GM12878 (cell line): ENCODE data around the gene INPP4B. TPM values are rescaled to one million over a fixed set of nuclear protein-coding genes. Genes with fewer than 3 reads are reported as not detected.
A peak's percentile ranks its signal among the peaks of the same experiment; 100 is the strongest.

ENCODE experiments used
- ATAC-seq: fragments of 200-7000 bp; cut with Tn5 transposase; 3 replicates; pipeline ENCODE4 v1.9.1; 2020; ENCODE audit warnings: mild to moderate bottlenecking, moderate library complexity
- BruUV-seq: library from RNA; stranded (reverse); fragments of 400-500 nt; replicated peaks from 2 replicates; lab custom pipeline; 2021; lab: Mats Ljungman, UMichigan
- CTCF ChIA-PET: fragments of 300-600 bp; sonication (Branson Sonifier 250); formaldehyde crosslinking; extraction: SDS; loops from one replicate; lab custom pipeline; 2021; ENCODE audit warnings: inconsistent platforms; lab: Yijun Ruan, JAX
- POLR2A ChIA-PET: fragments of 350-600 bp; formaldehyde crosslinking; extraction: SDS; loops from one replicate; lab custom pipeline; 2021; ENCODE audit warnings: inconsistent platforms; lab: Charles Lee
- RAD21 ChIA-PET: fragments of 300-600 bp; sonication (Branson Sonifier 250); formaldehyde crosslinking; loops from one replicate; lab custom pipeline; 2023; ENCODE audit warnings: antibody characterized with exemption; ENCODE audit not compliant: unreplicated experiment; lab: Charles Lee
- SMC1A ChIA-PET: fragments of 300-600 bp; sonication (Branson Sonifier 250); formaldehyde crosslinking; loops from one replicate; lab custom pipeline; 2023; ENCODE audit not compliant: unreplicated experiment, uncharacterized antibody; lab: Charles Lee
- DNase-seq: peaks from one replicate; pipeline ENCODE4 v3.0.0-alpha.2; 2011; ENCODE audit warnings: low read depth, low spot score
- FAIRE-seq: peaks from 3 replicates; lab custom pipeline; 2011; peaks lifted over from hg19 to GRCh38; lab: Jason Lieb, UNC
- H2AFZ ChIP-seq: 2 replicates; pipeline ENCODE4 v1.6.0; 2011; ENCODE audit warnings: low read depth, low read length, control low read depth; ENCODE audit not compliant: control insufficient read depth
- H3K27ac ChIP-seq: 2 replicates; pipeline ENCODE4 v1.5.1; 2011; ENCODE audit warnings: control low read depth; ENCODE audit not compliant: control insufficient read depth, insufficient read depth
- H3K27me3 ChIP-seq, 2 experiments: replicated peaks in 1 of 2; 2 replicates each; pipeline versions ENCODE4 v1.6.0 to v1.6.1; 2011; ENCODE audit warnings: low read length in 1 of 2; ENCODE audit not compliant: control insufficient read depth in 2 of 2, insufficient read depth in 2 of 2
- H3K36me3 ChIP-seq, 2 experiments: 2 replicates each; pipeline ENCODE4 v1.5.1; 2011; ENCODE audit warnings: low read length in 1 of 2; ENCODE audit not compliant: control insufficient read depth in 2 of 2, insufficient read depth in 2 of 2
- H3K4me1 ChIP-seq: 2 replicates; pipeline ENCODE4 v1.6.1; 2011; ENCODE audit warnings: mild to moderate bottlenecking, low read length, moderate library complexity, mixed read lengths; ENCODE audit not compliant: control insufficient read depth, insufficient read depth
- H3K4me2 ChIP-seq: 2 replicates; pipeline ENCODE4 v1.6.0; 2011; ENCODE audit warnings: control low read depth; ENCODE audit not compliant: control insufficient read depth, insufficient read depth
- H3K4me3 ChIP-seq: fragments of 200-600 bp; sonication (generic); 2 replicates; pipeline ENCODE4 v1.5.1; 2016
- H3K79me2 ChIP-seq: 2 replicates; pipeline ENCODE4 v1.6.0; 2011; ENCODE audit warnings: low read length; ENCODE audit not compliant: control insufficient read depth, insufficient read depth
- H3K9ac ChIP-seq: 2 replicates; pipeline ENCODE4 v1.8.0; 2011; ENCODE audit warnings: low read length, control low read depth, mixed read lengths; ENCODE audit not compliant: control insufficient read depth, insufficient read depth
- H3K9me3 ChIP-seq: replicated peaks from 3 replicates; pipeline ENCODE4 v1.5.1; 2011; ENCODE audit warnings: mild to moderate bottlenecking, low read length; ENCODE audit not compliant: control insufficient read depth, insufficient read depth
- H4K20me1 ChIP-seq: 2 replicates; pipeline ENCODE4 v1.6.0; 2011; ENCODE audit not compliant: control insufficient read depth, insufficient read depth
- FOXK2 ChIP-seq: fragments of 450-650 bp; IDR thresholded peaks from 2 replicates; pipeline ENCODE4 v1.6.1; 2017; ENCODE audit warnings: mild to moderate bottlenecking, moderate library complexity
- FOXM1 ChIP-seq: IDR thresholded peaks from 2 replicates; pipeline ENCODE4 v1.6.1; 2012; ENCODE audit warnings: low read depth, mild to moderate bottlenecking, inconsistent platforms, low read length, moderate library complexity
- HDAC2 ChIP-seq: fragments of 200-600 bp; sonication (generic); IDR thresholded peaks from 2 replicates; pipeline ENCODE4 v1.6.1; 2017
- KDM1A ChIP-seq: fragments of 200-600 bp; sonication (generic); IDR thresholded peaks from 2 replicates; pipeline ENCODE4 v1.6.1; 2016; ENCODE audit warnings: borderline replicate concordance
- MTA2 ChIP-seq: fragments of 450-650 bp; IDR thresholded peaks from 2 replicates; pipeline ENCODE4 v1.6.1; 2016; ENCODE audit warnings: low read depth, mild to moderate bottlenecking, moderate library complexity
- NFIC ChIP-seq: IDR thresholded peaks from 2 replicates; pipeline ENCODE4 v1.6.1; 2012; ENCODE audit warnings: low read depth, mild to moderate bottlenecking, inconsistent platforms, low read length, moderate library complexity
- NR2C1 ChIP-seq: fragments of 450-650 bp; IDR thresholded peaks from 2 replicates; pipeline ENCODE4 v1.6.1; 2017; ENCODE audit warnings: antibody characterized with exemption, mild to moderate bottlenecking, moderate library complexity
- PAX5 ChIP-seq: IDR thresholded peaks from 2 replicates; pipeline ENCODE4 v1.6.1; 2011; ENCODE audit warnings: low read depth, low read length, borderline replicate concordance
- POU2F2 ChIP-seq: IDR thresholded peaks from 3 replicates; pipeline ENCODE4 v1.6.1; 2011; ENCODE audit warnings: low read depth, mild to moderate bottlenecking, low read length, borderline replicate concordance
- RUNX3 ChIP-seq: IDR thresholded peaks from 2 replicates; pipeline ENCODE4 v1.6.1; 2012; ENCODE audit warnings: low read length, inconsistent platforms
- SMC3 ChIP-seq: IDR thresholded peaks from 2 replicates; pipeline ENCODE4 v1.6.1; 2011; ENCODE audit warnings: low read length, improper control_type of control experiment, borderline replicate concordance
- TCF3 ChIP-seq: IDR thresholded peaks from 2 replicates; pipeline ENCODE4 v1.6.1; 2012; ENCODE audit warnings: low read depth, mild to moderate bottlenecking, low read length, borderline replicate concordance; ENCODE audit not compliant: insufficient read depth
- ZNF592 ChIP-seq: fragments of 450-650 bp; IDR thresholded peaks from 2 replicates; pipeline ENCODE4 v1.6.1; 2017; ENCODE audit warnings: mild to moderate bottlenecking, moderate library complexity
- WGBS: methylation state at CpG from one replicate; pipeline ENCODE4 v1.1.6; 2016; ENCODE audit warnings: low lambda C conversion rate; ENCODE audit not compliant: insufficient replicate concordance, insufficient coverage; ENCODE audit errors: missing lambda C conversion rate; 5-methylcytosine and 5-hydroxymethylcytosine counted together
- in situ Hi-C: fragments of 300-500 bp; cut with MboI; formaldehyde crosslinking; loops from 9 replicates; pipeline ENCODE4 v1.14.3; 2018; ENCODE audit warnings: mixed read lengths
- intact Hi-C: fragments of 100-400 bp; cut with micrococcal nuclease; formaldehyde crosslinking; loops from one replicate; pipeline ENCODE4 v1.14.2; 2022; ENCODE audit not compliant: unreplicated experiment
- polyA plus RNA-seq, 11 experiments: library from polyadenylated mRNA; depleted of rRNA in 4 of 11; unstranded in 6 of 11; stranded (reverse) in 5 of 11; fragments of >200 nt; fragmentation: Nextera tagmentation in 4 of 11; fragmentation: Illumina TruSeq in 1 of 11; extraction: Ambion mirVana in 4 of 11; extraction: Trizol in 1 of 11; gene quantifications; 1 replicate in 1 of 11; 2 replicates in 10 of 11; pipeline versions ENCODE4 v1.2.1 to v1.2.3, GENCODE V29; 2011 to 2016; ENCODE audit warnings: inconsistent platforms in 2 of 11, missing spikeins in 2 of 11, low read depth in 1 of 11
- total RNA-seq, 4 experiments: library from RNA; depleted of rRNA in 3 of 4; stranded (reverse); fragments of >200 nt in 3 of 4; fragmentation: Illumina TruSeq in 1 of 4; extraction: Trizol in 1 of 4; gene quantifications; 2 replicates each; pipeline versions ENCODE4 v1.2.1 to v1.2.3, GENCODE V29; 2013 to 2021
- TF ChIP-seq, protein P1 (sequence below): IDR thresholded peaks from 2 replicates; pipeline ENCODE4 v1.6.1; 2012; ENCODE audit warnings: low read depth, low read length, improper control_type of control experiment

Gene INPP4B
- total and polyA plus RNA-seq, 10 of the 15 experiments (the other 5 are each of a cell fraction or from before 2014, with no cell fraction given) = 0.53 to 11.2 (median 0.95) TPM

- no TSS peak for BruUV-seq
- TF ChIP-seq RUNX3 (no peak), POU2F2 (no peak), PAX5 (no peak), MTA2 (no peak), NR2C1 (no peak), NFIC (no peak), FOXM1 (no peak), TCF3 (no peak), FOXK2 (no peak), ZNF592 (no peak), SMC3 (no peak), KDM1A (no peak), HDAC2 (no peak)
- TF ChIP-seq, protein P1, sequence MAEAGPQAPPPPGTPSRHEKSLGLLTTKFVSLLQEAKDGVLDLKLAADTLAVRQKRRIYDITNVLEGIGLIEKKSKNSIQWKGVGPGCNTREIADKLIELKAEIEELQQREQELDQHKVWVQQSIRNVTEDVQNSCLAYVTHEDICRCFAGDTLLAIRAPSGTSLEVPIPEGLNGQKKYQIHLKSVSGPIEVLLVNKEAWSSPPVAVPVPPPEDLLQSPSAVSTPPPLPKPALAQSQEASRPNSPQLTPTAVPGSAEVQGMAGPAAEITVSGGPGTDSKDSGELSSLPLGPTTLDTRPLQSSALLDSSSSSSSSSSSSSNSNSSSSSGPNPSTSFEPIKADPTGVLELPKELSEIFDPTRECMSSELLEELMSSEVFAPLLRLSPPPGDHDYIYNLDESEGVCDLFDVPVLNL = no peak
- TF ChIP-seq, all 136 proteins: peak for 0
- H2AFZ ChIP-seq = no peak overlapping the region
- no peak overlapping the region for H3K4me3 ChIP-seq
- H3K4me2 ChIP-seq = no peak overlapping the region
- 0% methylated on average over 1 of the region's 1 CpG for WGBS
- in situ Hi-C loops = no loop called here
- H3K27me3 ChIP-seq = no peaks in the 10 kb centered on the region
- RAD21 ChIA-PET = interaction anchor here (0.7 to 2.8 kb wide), 6 partner anchors 9 to 202 kb away, joined by 3 to 9 read pairs (median 4); no protein-coding TSS in a partner anchor
- no peak overlapping the region for H3K9ac ChIP-seq
- no peaks in the 10 kb centered on the region for H3K4me1 ChIP-seq
- H3K9me3 ChIP-seq = no peaks in the 10 kb centered on the region
- intact Hi-C loops = no loop called here
- SMC1A ChIA-PET = interaction anchor here (0.8 to 7.4 kb wide), 7 partner anchors 9 to 89 kb away, joined by 3 to 76 read pairs (median 31); no protein-coding TSS in a partner anchor
- H4K20me1 ChIP-seq = no peaks in the 10 kb centered on the region
- no peaks in the 10 kb centered on the region for H3K79me2 ChIP-seq
- H3K27ac ChIP-seq = no peak overlapping the region
- CTCF ChIA-PET = interaction anchor here (1.1 to 8.1 kb wide), 8 partner anchors 9 to 113 kb away, joined by 3 to 68 read pairs (median 4); no protein-coding TSS in a partner anchor
- no peak for DNase-seq
- no peaks in the 10 kb centered on the region for H3K36me3 ChIP-seq
- ATAC-seq = peak; percentile 12; the same call in 2 of the 3 replicates
- no peak for FAIRE-seq
- POLR2A ChIA-PET = interaction anchor here (1.4 to 2.1 kb wide), 2 partner anchors 13 to 17 kb away, joined by 4 to 7 read pairs; no protein-coding TSS in a partner anchor
These were observed 480.7 kb downstream of the INPP4B start for GRCh38 chr4:142365391-142365790.
